RPMI8226 (cell line): ENCODE data around the gene SHKBP1.
"Not testable (repeated sequence)": the region's sequence is repeated elsewhere in the genome, so short reads cannot be mapped to it uniquely, and the experiment has no call there.

Source experiments
- DNase-seq: peaks from one replicate; pipeline ENCODE4 v3.0.0-alpha.2; 2015

Gene SHKBP1, protein sequence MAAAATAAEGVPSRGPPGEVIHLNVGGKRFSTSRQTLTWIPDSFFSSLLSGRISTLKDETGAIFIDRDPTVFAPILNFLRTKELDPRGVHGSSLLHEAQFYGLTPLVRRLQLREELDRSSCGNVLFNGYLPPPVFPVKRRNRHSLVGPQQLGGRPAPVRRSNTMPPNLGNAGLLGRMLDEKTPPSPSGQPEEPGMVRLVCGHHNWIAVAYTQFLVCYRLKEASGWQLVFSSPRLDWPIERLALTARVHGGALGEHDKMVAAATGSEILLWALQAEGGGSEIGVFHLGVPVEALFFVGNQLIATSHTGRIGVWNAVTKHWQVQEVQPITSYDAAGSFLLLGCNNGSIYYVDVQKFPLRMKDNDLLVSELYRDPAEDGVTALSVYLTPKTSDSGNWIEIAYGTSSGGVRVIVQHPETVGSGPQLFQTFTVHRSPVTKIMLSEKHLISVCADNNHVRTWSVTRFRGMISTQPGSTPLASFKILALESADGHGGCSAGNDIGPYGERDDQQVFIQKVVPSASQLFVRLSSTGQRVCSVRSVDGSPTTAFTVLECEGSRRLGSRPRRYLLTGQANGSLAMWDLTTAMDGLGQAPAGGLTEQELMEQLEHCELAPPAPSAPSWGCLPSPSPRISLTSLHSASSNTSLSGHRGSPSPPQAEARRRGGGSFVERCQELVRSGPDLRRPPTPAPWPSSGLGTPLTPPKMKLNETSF

GRCh38 chr19:40576585-40577451, at the start of gene SHKBP1:
TSS of gene SHKBP1 (plus strand) at chr19:40576873. CDS start at chr19:40576900, 27 bp downstream.
- peak; percentile 94 for DNase-seq

DNA sequence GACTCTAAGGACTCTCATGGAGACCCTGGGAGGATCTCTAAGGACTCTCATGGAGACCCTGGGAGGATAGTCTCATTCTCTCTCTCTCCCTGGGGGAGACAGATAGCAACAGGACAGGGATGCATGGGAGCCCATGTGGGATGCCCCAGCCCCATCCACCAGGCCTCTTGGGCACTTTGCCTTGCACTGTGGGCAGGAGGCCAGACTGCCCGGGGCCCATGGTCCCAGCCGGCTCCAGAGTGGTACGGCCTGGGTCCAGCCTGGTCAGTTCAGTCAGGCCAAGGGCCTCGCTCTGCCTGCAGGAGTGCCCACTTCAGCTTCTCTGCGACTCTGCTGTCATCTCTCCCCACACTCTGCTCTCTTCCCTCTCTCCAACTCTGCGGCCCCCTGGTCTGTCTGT, 48.6 kb upstream of the SHKBP1 start:
- no peak for DNase-seq

DNA sequence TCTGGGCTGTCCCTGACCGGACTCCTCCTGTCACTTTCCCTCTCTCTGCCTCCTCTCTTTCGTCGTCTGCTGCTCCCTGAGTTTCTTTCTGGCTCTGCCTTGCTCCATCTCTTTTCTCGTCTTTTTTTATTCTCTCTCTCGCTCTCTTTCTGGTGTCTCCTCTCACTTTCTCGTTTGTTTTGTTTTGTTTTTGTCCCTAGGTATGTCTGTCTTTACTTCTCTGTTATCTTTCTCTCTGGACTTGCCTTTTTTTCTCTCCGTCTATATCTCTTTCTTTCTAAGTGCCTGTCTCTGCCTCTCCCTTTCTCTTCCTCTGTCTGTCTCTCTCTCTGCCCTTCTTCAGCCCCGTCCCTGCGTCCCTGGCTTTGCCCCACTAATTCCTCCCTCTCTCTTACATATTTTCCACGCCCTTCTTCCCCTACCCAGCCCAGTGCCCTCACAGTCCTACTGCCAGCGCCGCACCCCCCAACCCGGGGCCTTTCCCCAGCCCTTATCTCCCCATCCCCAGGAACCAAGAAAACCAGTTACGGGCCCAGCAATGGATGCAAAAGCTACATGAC, 48.1 kb upstream of the SHKBP1 start:
- no peak for DNase-seq

- peak; percentile 82 for DNase-seq
Measured at GRCh38 chr19:40529093-40529954, 47.3 kb upstream of the SHKBP1 start.

DNA sequence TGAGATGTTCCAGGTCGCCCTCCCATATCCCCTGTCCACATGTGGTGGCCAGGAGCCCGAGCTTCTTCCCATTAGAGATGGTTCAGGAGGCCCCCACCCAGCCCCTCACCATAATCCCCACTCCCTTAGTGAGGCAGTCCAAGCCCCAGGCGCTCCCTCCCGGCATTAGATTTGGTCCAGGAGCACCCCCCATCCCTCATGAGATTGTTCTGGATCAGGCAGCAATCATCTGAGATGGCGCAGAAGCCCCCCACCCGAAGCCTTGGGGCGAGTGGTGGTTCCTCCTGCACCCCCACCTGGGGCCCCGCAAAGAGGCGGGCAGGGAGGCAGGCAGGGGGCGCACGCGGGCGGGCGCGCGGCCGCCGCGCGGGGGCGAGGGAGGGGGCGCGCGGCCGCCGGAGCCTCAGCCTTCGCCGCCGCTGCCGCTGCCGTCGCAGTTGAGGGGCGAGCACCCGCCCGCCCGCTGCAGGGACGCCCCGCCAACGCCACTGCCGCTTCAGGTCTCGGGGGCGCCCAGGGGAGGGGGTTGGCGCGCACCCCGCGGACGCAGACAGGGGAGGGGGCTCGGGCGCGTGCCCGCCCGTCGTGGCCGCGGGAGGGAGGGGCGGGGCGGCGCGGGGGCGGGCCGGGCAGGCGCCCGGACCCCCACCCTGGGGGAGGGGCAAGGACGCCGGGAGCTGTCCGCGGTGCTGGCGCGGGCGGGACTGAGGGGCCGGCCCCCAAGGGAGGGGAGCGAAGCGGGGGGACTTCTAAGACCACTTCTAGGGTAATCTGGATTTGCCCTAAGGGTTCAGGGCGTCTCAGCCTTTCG, 46.4 kb upstream of the SHKBP1 start:
- DNase-seq = peak; percentile 34

GRCh38 chr19:40533508-40533907, 43.2 kb upstream of the SHKBP1 start:
- DNase-seq = no peak

DNA sequence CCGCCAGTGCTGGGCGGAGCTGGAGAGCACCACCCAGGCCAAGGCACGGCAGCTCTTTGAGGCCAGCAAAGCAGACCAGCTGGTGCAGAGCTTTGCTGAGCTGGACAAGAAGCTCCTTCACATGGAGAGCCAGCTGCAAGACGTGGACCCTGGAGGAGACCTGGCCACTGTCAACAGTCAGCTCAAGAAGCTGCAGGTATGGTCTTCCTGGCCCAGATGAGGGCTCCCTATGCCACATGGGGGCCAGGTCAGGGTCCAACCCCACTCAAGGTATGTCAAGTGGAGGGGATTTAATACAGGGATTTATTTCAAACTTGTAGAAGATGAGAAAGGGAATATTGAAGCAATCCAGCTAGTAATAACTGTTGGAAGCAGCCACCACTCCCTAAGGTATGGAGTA, 42.5 kb upstream of the SHKBP1 start:
- DNase-seq = no peak

DNA sequence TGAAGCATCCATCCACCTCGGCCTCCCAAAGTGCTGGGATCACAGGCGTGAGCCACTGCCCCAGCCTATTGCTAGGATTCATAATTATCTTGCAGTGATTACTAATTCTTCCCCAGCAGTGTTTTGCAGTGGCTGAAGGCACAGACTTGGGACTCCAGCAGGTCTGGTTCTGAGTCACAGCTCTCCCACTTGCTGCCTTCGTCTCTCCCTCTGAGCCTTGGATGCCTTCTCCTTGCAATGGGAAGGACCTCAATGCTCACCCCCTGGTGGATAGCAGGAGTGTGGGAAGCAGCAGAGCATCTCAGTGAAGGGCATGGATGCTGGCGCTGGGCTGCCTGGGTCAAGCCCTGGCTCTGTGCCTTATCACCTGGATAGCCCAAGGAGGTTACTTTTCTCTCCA, 37.6 kb upstream of the SHKBP1 start:
- DNase-seq = no peak

GRCh38 chr19:40542202-40542859, 34.3 kb upstream of the SHKBP1 start:
- DNase-seq = no peak

DNA sequence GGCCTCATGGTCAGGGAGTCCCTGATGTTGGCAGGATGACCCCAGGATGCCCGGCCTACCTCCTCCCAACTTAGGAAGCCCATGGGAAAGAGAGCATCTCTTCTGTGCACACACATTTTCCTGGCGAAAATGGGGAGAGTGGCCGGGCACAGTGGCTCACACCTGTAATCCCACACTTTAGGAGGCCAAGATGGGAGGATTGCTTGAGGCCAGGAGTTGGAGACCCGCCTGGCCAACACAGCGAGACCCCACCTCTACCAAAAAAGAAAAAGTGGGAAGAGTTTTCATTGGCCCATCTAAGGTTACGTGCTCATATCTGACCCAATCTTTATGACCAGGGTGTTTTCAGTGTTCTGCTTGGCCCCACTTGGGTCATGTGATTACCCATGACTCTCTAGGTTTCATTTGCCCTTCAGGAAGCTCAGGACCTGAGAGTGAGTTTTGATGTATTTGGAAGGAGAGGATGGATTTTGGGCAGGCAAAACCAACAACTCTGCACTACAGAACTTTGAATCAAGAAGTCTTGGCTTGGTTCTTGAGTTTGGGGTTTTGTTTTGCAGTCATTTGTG, 33.6 kb upstream of the SHKBP1 start:
- no peak for DNase-seq

- not testable (repeated sequence) for DNase-seq
Measured at GRCh38 chr19:40546153-40546841, 30.4 kb upstream of the SHKBP1 start.

- not testable (repeated sequence) for DNase-seq
Measured at GRCh38 chr19:40547190-40547589, 29.5 kb upstream of the SHKBP1 start.

DNA sequence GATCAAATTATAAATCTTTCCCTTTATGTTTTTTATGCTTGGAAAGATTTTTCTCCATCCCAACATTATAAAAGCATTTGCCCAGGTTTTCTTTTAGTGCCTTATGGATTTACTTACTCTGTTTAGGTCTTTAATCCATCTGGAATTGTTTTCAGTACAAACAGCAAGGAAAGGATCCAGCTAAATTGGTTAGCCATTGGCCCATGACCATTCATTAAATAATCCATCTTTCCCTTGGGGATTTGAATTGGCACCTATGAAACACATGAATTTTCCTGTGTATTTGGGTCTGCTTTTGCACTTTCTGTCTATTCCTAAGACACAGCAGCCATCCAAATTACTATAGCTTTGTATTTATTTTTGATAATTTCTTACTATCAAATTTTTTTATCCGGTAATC, 28.8 kb upstream of the SHKBP1 start:
- no peak for DNase-seq

DNA sequence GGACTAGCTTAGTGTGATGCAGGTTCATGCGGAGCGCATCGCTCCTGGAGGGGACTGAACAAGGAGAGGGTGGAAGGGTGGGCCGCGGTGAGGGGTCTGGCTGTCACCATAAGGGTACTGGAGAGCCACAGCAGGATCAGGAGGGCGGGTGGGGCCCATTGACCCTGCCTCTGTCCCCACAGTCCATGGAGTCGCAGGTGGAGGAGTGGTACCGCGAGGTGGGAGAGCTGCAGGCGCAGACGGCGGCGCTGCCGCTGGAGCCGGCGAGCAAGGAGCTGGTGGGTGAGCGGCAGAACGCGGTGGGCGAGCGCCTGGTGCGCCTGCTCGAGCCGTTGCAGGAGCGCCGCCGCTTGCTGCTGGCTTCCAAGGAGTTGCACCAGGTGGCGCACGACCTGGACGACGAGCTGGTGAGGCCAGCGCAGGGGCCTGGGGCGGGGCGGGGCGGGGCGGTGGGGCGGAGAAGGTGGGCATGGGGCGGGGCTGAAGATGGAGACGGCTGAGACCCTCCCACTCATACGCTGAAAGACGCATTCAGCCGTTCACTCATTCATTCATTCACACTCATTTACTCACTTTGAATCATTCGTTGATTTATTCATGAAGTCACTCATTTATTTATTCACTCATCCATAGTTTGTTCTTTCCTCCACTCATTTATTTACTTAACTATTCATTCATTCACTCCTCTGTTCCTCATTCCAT, 27.5 kb upstream of the SHKBP1 start:
- DNase-seq = peak; percentile 62

GRCh38 chr19:40550951-40551350, 25.7 kb upstream of the SHKBP1 start:
- DNase-seq = no peak

DNA sequence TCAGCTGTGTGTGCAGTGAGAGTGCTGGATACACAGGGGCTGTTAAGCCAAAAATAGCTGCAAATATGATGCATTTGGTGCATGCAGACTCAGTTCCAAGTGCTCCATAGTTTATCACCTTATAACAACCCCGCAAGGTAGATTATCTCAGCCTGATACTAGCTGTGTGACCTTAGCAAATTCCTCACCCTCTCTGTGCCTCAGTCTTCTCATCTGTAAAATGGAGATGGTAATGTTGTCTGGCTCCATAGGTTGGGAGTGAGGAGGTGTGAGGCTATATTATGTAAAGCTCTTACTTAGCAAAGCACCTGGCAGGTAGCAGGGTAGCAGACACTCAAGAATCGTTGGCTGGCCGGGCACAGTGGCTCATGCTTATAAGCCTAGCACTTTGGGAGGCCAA, 23.8 kb upstream of the SHKBP1 start:
- no peak for DNase-seq

GRCh38 chr19:40553885-40554857, 22.5 kb upstream of the SHKBP1 start:
- peak; percentile 75 for DNase-seq
